HG03469 (cell line): ENCODE measurements around the gene BLOC1S3.
"Not testable (repeated sequence)": the region's sequence is repeated elsewhere in the genome, so short reads cannot be mapped to it uniquely, and the experiment has no call there.

ENCODE experiments used
- ATAC-seq: cut with Tn5 transposase; IDR thresholded peaks from one replicate; pipeline ENCODE4 v1.9.1; 2021; ENCODE audit warnings: mild to moderate bottlenecking, moderate library complexity, moderate number of reproducible peaks; ENCODE audit not compliant: unreplicated experiment

Gene BLOC1S3

GRCh38 chr19:45218426-45218825 lies 39.8 kb downstream of the BLOC1S3 start:
- ATAC-seq = no peak

GRCh38 chr19:45218911-45219743 lies 40.5 kb downstream of the BLOC1S3 start:
- ATAC-seq = no peak

GRCh38 chr19:45222724-45223123 lies 44.1 kb downstream of the BLOC1S3 start:
- ATAC-seq = no peak

GRCh38 chr19:45223879-45224278 lies 45.3 kb downstream of the BLOC1S3 start:
- no peak for ATAC-seq

GRCh38 chr19:45224645-45225044 lies 46.1 kb downstream of the BLOC1S3 start:
- ATAC-seq = no peak

GRCh38 chr19:45229056-45229455 lies 50.5 kb downstream of the BLOC1S3 start:
- ATAC-seq = not testable (repeated sequence)
